Measurements from ENCODE around the gene GNG14.

DNA sequence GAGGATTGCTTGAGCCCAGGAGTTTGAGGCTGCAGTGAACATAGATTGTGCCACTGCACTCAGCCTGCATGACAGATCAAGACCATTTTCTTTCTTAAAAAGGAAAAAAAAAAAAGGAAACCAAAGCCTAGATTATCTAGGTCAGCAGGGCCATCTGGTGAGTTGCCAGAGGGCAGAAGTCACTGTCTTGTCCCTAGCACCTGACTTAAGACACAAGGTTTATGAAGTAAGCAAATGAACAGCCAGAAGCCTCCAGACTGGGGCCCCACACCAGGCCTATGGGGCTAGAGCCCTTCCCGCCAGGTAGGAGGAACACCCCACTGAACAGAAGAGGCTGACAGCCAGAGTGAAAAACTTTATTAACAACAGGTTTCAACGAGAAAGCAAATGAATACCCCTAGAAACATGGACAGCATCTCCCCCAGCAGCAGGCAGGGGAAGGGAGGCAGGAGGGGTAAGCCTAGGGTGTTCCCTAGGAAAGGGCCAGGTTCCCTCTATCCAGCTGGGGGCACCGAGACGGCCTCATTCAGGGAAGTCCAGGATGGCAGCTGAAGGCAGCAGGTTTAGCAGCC, 20.0 kb upstream of the GNG14 start:
- TF ChIP-seq CTCF (IDR thresholded peaks at IDR 0.05; ENCODE audit: poor library complexity) (no peak), EZH2 (IDR thresholded peaks at IDR 0.05; ENCODE audit: borderline replicate concordance) (no peak), EZH2phosphoT487 (IDR thresholded peaks at IDR 0.05; ENCODE audit: low read depth, severe bottlenecking, unreplicated experiment) (no peak)

All from hepatocyte (in vitro differentiated cells).